GM23338 (cell line): ENCODE measurements around the gene FAM131A. TPM values are rescaled to one million over a fixed set of nuclear protein-coding genes. Genes with fewer than 3 reads are reported as not detected.

ENCODE experiments used
- ATAC-seq: fragments of 200-7000 bp; cut with Tn5 transposase; 3 replicates; pipeline ENCODE4 v1.9.1; 2020
- DNase-seq: peaks from one replicate; pipeline ENCODE4 v3.0.0-alpha.2; 2015; ENCODE audit warnings: low spot score
- H2AFZ ChIP-seq: fragments of 200-600 bp; sonication (generic); 2 replicates; pipeline ENCODE4 v1.8.0; 2016; ENCODE audit warnings: antibody characterized with exemption, mild to moderate bottlenecking, moderate library complexity
- H3F3A ChIP-seq: fragments of 200-600 bp; sonication (generic); replicated peaks from 2 replicates; pipeline ENCODE4 v1.8.0; 2017; ENCODE audit warnings: antibody characterized with exemption, mixed run types, low read depth
- H3K27ac ChIP-seq: fragments of 200-600 bp; sonication (generic); 2 replicates; pipeline ENCODE4 v1.6.1; 2016; ENCODE audit warnings: low read depth
- H3K27me3 ChIP-seq: fragments of 200-600 bp; sonication (generic); 2 replicates; pipeline ENCODE4 v1.8.0; 2016; ENCODE audit warnings: mild to moderate bottlenecking, mixed run types, moderate library complexity; ENCODE audit not compliant: insufficient read depth
- H3K36me3 ChIP-seq: fragments of 200-600 bp; sonication (generic); 2 replicates; pipeline ENCODE4 v1.8.0; 2016; ENCODE audit warnings: mild to moderate bottlenecking; ENCODE audit not compliant: insufficient read depth
- H3K4me1 ChIP-seq: fragments of 200-600 bp; sonication (generic); 2 replicates; pipeline ENCODE4 v1.8.0; 2016; ENCODE audit warnings: mild to moderate bottlenecking, moderate library complexity; ENCODE audit not compliant: insufficient read depth
- H3K4me2 ChIP-seq: fragments of 200-600 bp; sonication (generic); 2 replicates; pipeline ENCODE4 v1.7.1; 2017; ENCODE audit warnings: mixed run types
- H3K4me3 ChIP-seq: fragments of 200-600 bp; sonication (generic); 2 replicates; pipeline ENCODE4 v1.6.1; 2016; ENCODE audit warnings: mixed run types
- H3K79me2 ChIP-seq: fragments of 200-600 bp; sonication (generic); replicated peaks from 2 replicates; pipeline ENCODE4 v1.8.0; 2017; ENCODE audit warnings: mild to moderate bottlenecking; ENCODE audit not compliant: insufficient read depth
- H3K9me2 ChIP-seq: fragments of 200-600 bp; sonication (generic); 2 replicates; pipeline ENCODE4 v1.8.0; 2017; ENCODE audit not compliant: insufficient read depth
- H4K20me1 ChIP-seq: fragments of 200-600 bp; sonication (generic); replicated peaks from 2 replicates; pipeline ENCODE4 v1.8.0; 2017; ENCODE audit warnings: mild to moderate bottlenecking; ENCODE audit not compliant: insufficient read depth
- H3K27ac Mint-ChIP-seq: 2 replicates; pipeline ENCODE4 v1.8.0; 2020; ENCODE audit warnings: inconsistent platforms, mild to moderate bottlenecking, moderate library complexity, mixed read lengths
- H3K27me3 Mint-ChIP-seq: 3 replicates; pipeline ENCODE4 v1.8.0; 2022; ENCODE audit warnings: low read depth, mild to moderate bottlenecking, moderate library complexity, mixed read lengths, inconsistent platforms; ENCODE audit not compliant: insufficient read depth, poor library complexity
- H3K36me3 Mint-ChIP-seq: 3 replicates; pipeline ENCODE4 v1.8.0; 2021; ENCODE audit warnings: low read depth, mild to moderate bottlenecking, inconsistent platforms, moderate library complexity, mixed read lengths
- H3K4me1 Mint-ChIP-seq: 3 replicates; pipeline ENCODE4 v1.8.0; 2020; ENCODE audit warnings: mild to moderate bottlenecking, inconsistent platforms, mixed read lengths
- H3K4me3 Mint-ChIP-seq: 3 replicates; pipeline ENCODE4 v1.8.0; 2021; ENCODE audit warnings: moderate library complexity, mild to moderate bottlenecking, inconsistent platforms, mixed read lengths
- H3K9me3 Mint-ChIP-seq: 3 replicates; pipeline ENCODE4 v1.8.0; 2020; ENCODE audit warnings: moderate library complexity, mild to moderate bottlenecking, inconsistent platforms, mixed read lengths
- EZH2phosphoT487 ChIP-seq: fragments of 200-600 bp; sonication (generic); IDR thresholded peaks from one replicate; pipeline ENCODE4 v1.8.1; 2018; ENCODE audit warnings: antibody characterized with exemption; ENCODE audit not compliant: unreplicated experiment
- STAT1 ChIP-seq: IDR thresholded peaks from one replicate; pipeline ENCODE4 v1.6.1; 2016; ENCODE audit warnings: antibody characterized with exemption; ENCODE audit not compliant: unreplicated experiment
- polyA plus RNA-seq: library from polyadenylated mRNA; unstranded; fragments of >200 nt; fragmentation: Nextera tagmentation; extraction: Ambion mirVana; gene quantifications from 2 replicates; pipeline ENCODE4 v1.2.1, GENCODE V29; 2016
- total RNA-seq: library from RNA; depleted of rRNA; stranded (reverse); fragments of >200 nt; shearing (Covaris generic); gene quantifications from 2 replicates; pipeline ENCODE4 v1.2.3, GENCODE V29; 2014
- TF ChIP-seq, protein P1 (sequence below): fragments of 250-450 bp; sonication (Bioruptor Pico); IDR thresholded peaks from 2 replicates; pipeline ENCODE4 v1.5.0; 2020; ENCODE audit warnings: mild to moderate bottlenecking, moderate library complexity
- TF ChIP-seq, protein P2 (sequence below), 2 experiments: fragments of 200-600 bp in 1 of 2; sonication (generic) in 1 of 2; conservative IDR thresholded peaks; 2 replicates each; pipeline versions ENCODE4 v1.5.1 to v1.6.1; 2016 to 2017; ENCODE audit warnings: antibody characterized with exemption in 2 of 2, low read depth in 2 of 2, mild to moderate bottlenecking in 2 of 2, moderate library complexity in 1 of 2

Gene FAM131A
- total and polyA plus RNA-seq, 2 experiments from 2014 or later: 6.7 to 31.8 TPM

DNA sequence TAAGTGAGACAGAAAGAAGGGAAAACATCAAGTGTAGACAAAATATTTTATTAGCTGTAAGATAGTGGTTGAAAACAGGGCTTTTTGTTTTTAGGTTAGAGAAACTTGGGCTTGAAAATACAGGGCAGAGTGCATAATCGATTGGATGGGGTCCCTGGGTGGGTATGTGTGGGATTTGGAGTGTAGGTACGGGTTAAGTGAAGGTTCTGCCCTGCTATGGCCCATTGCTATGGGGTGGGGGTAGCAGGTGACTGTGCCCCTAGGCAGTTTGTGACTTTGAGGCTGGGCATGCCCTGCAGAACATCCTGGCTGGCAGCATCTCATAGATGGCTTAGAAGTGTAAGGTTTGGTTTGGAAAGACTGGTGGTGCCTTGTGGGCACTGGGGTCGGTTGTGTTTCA lies 3.7 kb upstream of the FAM131A start (continued):
- TF ChIP-seq, protein P1, sequence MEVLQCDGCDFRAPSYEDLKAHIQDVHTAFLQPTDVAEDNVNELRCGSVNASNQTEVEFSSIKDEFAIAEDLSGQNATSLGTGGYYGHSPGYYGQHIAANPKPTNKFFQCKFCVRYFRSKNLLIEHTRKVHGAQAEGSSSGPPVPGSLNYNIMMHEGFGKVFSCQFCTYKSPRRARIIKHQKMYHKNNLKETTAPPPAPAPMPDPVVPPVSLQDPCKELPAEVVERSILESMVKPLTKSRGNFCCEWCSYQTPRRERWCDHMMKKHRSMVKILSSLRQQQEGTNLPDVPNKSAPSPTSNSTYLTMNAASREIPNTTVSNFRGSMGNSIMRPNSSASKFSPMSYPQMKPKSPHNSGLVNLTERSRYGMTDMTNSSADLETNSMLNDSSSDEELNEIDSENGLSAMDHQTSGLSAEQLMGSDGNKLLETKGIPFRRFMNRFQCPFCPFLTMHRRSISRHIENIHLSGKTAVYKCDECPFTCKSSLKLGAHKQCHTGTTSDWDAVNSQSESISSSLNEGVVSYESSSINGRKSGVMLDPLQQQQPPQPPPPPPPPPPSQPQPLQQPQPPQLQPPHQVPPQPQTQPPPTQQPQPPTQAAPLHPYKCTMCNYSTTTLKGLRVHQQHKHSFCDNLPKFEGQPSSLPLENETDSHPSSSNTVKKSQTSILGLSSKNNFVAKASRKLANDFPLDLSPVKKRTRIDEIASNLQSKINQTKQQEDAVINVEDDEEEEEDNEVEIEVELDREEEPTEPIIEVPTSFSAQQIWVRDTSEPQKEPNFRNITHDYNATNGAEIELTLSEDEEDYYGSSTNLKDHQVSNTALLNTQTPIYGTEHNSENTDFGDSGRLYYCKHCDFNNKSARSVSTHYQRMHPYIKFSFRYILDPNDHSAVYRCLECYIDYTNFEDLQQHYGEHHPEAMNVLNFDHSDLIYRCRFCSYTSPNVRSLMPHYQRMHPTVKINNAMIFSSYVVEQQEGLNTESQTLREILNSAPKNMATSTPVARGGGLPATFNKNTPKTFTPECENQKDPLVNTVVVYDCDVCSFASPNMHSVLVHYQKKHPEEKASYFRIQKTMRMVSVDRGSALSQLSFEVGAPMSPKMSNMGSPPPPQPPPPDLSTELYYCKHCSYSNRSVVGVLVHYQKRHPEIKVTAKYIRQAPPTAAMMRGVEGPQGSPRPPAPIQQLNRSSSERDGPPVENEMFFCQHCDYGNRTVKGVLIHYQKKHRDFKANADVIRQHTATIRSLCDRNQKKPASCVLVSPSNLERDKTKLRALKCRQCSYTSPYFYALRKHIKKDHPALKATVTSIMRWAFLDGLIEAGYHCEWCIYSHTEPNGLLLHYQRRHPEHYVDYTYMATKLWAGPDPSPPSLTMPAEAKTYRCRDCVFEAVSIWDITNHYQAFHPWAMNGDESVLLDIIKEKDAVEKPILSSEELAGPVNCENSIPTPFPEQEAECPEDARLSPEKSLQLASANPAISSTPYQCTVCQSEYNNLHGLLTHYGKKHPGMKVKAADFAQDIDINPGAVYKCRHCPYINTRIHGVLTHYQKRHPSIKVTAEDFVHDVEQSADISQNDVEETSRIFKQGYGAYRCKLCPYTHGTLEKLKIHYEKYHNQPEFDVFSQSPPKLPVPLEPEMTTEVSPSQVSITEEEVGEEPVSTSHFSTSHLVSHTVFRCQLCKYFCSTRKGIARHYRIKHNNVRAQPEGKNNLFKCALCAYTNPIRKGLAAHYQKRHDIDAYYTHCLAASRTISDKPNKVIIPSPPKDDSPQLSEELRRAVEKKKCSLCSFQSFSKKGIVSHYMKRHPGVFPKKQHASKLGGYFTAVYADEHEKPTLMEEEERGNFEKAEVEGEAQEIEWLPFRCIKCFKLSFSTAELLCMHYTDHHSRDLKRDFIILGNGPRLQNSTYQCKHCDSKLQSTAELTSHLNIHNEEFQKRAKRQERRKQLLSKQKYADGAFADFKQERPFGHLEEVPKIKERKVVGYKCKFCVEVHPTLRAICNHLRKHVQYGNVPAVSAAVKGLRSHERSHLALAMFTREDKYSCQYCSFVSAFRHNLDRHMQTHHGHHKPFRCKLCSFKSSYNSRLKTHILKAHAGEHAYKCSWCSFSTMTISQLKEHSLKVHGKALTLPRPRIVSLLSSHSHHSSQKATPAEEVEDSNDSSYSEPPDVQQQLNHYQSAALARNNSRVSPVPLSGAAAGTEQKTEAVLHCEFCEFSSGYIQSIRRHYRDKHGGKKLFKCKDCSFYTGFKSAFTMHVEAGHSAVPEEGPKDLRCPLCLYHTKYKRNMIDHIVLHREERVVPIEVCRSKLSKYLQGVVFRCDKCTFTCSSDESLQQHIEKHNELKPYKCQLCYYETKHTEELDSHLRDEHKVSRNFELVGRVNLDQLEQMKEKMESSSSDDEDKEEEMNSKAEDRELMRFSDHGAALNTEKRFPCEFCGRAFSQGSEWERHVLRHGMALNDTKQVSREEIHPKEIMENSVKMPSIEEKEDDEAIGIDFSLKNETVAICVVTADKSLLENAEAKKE (CRISPR knock-in tag): no peak

DNA sequence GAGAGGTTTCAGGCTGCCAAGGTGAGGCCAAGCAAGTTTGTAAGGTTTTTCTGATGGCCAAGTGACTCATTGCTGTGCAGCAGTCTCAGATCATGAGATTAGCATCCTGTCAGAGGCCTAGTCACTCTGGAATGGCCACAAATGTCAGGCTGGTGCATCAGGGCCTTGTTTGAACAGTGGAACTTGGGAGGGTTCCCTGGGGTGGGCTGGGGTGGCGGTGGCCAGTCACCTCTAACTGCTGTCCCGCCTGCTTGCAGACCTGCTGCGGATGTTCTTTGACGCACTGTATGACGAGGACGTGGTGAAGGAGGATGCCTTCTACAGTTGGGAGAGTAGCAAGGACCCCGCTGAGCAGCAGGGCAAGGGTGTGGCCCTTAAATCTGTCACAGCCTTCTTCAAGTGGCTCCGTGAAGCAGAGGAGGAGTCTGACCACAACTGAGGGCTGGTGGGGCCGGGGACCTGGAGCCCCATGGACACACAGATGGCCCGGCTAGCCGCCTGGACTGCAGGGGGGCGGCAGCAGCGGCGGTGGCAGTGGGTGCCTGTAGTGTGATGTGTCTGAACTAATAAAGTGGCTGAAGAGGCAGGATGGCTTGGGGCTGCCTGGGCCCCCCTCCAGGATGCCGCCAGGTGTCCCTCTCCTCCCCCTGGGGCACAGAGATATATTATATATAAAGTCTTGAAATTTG lies 2.8 kb upstream of the FAM131A start:
- no peak overlapping the region for H3K4me2 ChIP-seq
- Mint-ChIP-seq H3K27ac (peak overlapping the region; percentile 38; the same call in 1 of the 2 replicates), H3K9me3 (peaks cover 3% of the 10 kb centered on the region; the same call in 1 of the 3 replicates), H3K27me3 (peaks cover 36% of the 10 kb centered on the region), H3K4me1 (peaks cover 32% of the 10 kb centered on the region), H3K36me3 (peaks cover 59% of the 10 kb centered on the region), H3K4me3 (no peak overlapping the region)
- H3K27ac ChIP-seq: peak overlapping the region; percentile 98
- peaks cover 27% of the 10 kb centered on the region for H3K4me1 ChIP-seq
- H3K4me3 ChIP-seq: peak overlapping the region; percentile 86; the same call in 1 of the 2 replicates
- H3F3A ChIP-seq: peaks cover 62% of the 10 kb centered on the region
- no peak for DNase-seq
- no peak for ATAC-seq
- peaks cover 39% of the 10 kb centered on the region for H3K36me3 ChIP-seq
- H3K9me2 ChIP-seq: no peaks in the 10 kb centered on the region
- H3K79me2 ChIP-seq: peaks cover 32% of the 10 kb centered on the region
- TF ChIP-seq STAT1 (no peak), EZH2phosphoT487 (no peak)
- TF ChIP-seq, protein P2, sequence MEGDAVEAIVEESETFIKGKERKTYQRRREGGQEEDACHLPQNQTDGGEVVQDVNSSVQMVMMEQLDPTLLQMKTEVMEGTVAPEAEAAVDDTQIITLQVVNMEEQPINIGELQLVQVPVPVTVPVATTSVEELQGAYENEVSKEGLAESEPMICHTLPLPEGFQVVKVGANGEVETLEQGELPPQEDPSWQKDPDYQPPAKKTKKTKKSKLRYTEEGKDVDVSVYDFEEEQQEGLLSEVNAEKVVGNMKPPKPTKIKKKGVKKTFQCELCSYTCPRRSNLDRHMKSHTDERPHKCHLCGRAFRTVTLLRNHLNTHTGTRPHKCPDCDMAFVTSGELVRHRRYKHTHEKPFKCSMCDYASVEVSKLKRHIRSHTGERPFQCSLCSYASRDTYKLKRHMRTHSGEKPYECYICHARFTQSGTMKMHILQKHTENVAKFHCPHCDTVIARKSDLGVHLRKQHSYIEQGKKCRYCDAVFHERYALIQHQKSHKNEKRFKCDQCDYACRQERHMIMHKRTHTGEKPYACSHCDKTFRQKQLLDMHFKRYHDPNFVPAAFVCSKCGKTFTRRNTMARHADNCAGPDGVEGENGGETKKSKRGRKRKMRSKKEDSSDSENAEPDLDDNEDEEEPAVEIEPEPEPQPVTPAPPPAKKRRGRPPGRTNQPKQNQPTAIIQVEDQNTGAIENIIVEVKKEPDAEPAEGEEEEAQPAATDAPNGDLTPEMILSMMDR (conservative IDR thresholded peaks at IDR 0.05; ENCODE audit: low read depth in 2 of 2): no peak
- TF ChIP-seq, protein P1 (CRISPR knock-in tag): no peak
- H3K27me3 ChIP-seq: no peaks in the 10 kb centered on the region
- peaks cover 52% of the 10 kb centered on the region for H4K20me1 ChIP-seq
- no peak overlapping the region for H2AFZ ChIP-seq
